ENCODE measurements around the gene AGRP.

AGRP gene

GRCh38 chr16:67468731-67469130 lies 14.6 kb downstream of the AGRP start:
- TF ChIP-seq, protein P1, sequence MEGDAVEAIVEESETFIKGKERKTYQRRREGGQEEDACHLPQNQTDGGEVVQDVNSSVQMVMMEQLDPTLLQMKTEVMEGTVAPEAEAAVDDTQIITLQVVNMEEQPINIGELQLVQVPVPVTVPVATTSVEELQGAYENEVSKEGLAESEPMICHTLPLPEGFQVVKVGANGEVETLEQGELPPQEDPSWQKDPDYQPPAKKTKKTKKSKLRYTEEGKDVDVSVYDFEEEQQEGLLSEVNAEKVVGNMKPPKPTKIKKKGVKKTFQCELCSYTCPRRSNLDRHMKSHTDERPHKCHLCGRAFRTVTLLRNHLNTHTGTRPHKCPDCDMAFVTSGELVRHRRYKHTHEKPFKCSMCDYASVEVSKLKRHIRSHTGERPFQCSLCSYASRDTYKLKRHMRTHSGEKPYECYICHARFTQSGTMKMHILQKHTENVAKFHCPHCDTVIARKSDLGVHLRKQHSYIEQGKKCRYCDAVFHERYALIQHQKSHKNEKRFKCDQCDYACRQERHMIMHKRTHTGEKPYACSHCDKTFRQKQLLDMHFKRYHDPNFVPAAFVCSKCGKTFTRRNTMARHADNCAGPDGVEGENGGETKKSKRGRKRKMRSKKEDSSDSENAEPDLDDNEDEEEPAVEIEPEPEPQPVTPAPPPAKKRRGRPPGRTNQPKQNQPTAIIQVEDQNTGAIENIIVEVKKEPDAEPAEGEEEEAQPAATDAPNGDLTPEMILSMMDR (IDR thresholded peaks at IDR 0.05; ENCODE audit: control extremely low read depth, extremely low read depth, low read depth, missing control alignments), result no peak
- ChIA-PET POLR2A (no interaction called here), CTCF (interaction anchor here (0.7 to 10.4 kb wide), 7 partner anchors 12 to 208 kb away, joined by 3 to 118 read pairs (median 4); partner anchors contain the start of genes AGRP, ATP6V0D1 and LRRC36)
- DNase-seq (ENCODE audit: extremely low spot score), result no peak

DNA sequence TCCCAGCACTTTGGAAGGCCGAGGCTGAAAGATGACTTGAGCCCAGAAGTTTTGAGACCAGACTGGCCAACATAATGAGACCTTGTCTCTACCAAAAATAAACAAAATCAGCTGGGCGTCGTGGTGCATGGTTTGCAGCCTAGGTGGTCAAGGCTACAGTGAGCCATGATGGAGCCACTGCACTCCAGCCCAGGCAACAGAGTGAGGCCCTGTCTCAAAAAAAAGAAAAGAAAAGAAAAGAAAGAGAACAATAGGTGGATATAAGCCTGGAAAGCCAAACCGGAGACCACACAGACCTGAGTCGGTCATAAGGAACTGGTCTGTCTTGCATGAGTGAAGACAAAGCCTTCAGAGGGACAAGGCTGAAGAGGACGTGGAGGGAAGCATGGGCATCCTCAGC lies 16.8 kb downstream of the AGRP start:
- POLR2A ChIA-PET, result no interaction called here
- TF ChIP-seq, protein P1 (IDR thresholded peaks at IDR 0.05; ENCODE audit: control extremely low read depth, extremely low read depth, low read depth, missing control alignments), result no peak
- no peak for DNase-seq (ENCODE audit: extremely low spot score)
- CTCF ChIA-PET, result interaction anchor here (0.7 to 10.4 kb wide), 13 partner anchors 10 to 203 kb away, joined by 3 to 118 read pairs (median 6); partner anchors contain the start of genes AGRP, ATP6V0D1 and HSD11B2

DNA sequence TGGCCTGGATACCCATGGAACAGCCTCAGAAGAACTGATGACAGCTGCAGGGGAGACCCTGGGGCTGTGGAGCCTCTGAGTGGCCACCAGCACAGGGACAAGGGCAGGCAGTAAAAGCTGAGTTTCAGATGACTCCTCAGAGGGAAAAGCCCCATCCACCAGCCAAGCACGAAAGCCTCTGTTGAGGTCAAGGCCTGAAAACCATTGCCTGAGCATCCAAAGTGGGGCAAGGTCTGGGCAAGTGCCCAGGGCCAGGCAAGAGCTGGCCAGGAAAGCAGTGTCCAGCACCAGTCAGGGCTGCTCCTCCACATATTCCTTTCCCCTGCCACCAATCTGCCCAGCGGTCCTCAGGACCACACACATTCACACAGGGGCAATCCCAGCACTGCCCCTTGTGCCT lies 18.8 kb downstream of the AGRP start:
- ChIA-PET CTCF (interaction anchor here (0.8 to 10.4 kb wide), 11 partner anchors 10 to 204 kb away, joined by 3 to 118 read pairs (median 4); partner anchors contain the start of genes AGRP and ATP6V0D1), POLR2A (no interaction called here)
- TF ChIP-seq, protein P1 (IDR thresholded peaks at IDR 0.05; ENCODE audit: control extremely low read depth, extremely low read depth, low read depth, missing control alignments), result no peak
- no peak for DNase-seq (ENCODE audit: extremely low spot score)

DNA sequence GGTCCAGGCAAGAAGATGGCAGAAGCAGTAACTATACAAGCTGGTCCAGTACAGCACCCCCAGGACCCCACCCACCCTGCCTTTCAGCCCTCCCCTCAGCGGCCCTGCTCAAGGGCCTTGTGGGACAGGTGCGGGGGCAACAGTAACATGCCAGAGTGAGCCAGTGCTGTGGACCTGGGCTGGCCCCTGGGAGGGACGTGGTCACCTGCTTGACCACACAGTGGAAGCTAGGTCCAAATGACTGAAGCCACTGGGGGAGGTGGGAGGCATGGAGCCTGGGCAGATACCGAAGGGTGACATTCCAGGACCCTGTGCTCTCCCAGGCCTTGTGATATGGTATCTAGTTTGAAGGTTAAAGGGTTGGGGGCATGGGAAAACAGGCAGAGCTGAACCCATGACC lies 19.7 kb downstream of the AGRP start:
- DNase-seq (ENCODE audit: extremely low spot score), result no peak
- ChIA-PET CTCF (interaction anchor here (0.6 to 10.4 kb wide), 10 partner anchors 11 to 510 kb away, joined by 3 to 118 read pairs (median 4); partner anchors contain the start of genes AGRP and ATP6V0D1), POLR2A (no interaction called here)
- TF ChIP-seq, protein P1 (IDR thresholded peaks at IDR 0.05; ENCODE audit: control extremely low read depth, extremely low read depth, low read depth, missing control alignments), result no peak

- ChIA-PET CTCF (interaction anchor here (1.3 to 10.4 kb wide), 5 partner anchors 16 to 202 kb away, joined by 4 to 118 read pairs (median 15); partner anchors contain the start of genes AGRP and ATP6V0D1), POLR2A (no interaction called here)
- DNase-seq (ENCODE audit: extremely low spot score), result no peak
- TF ChIP-seq, protein P1 (IDR thresholded peaks at IDR 0.05; ENCODE audit: control extremely low read depth, extremely low read depth, low read depth, missing control alignments), result no peak
Observed at GRCh38 chr16:67463059-67463458, 20.3 kb downstream of the AGRP start.

- POLR2A ChIA-PET, result no interaction called here
- no peak for DNase-seq (ENCODE audit: extremely low spot score)
- CTCF ChIA-PET, result interaction anchor here (1.0 to 10.4 kb wide), 6 partner anchors 8 to 218 kb away, joined by 3 to 118 read pairs (median 10); partner anchors contain the start of genes AGRP and ATP6V0D1
- TF ChIP-seq, protein P1 (IDR thresholded peaks at IDR 0.05; ENCODE audit: control extremely low read depth, extremely low read depth, low read depth, missing control alignments), result no peak
Observed at GRCh38 chr16:67462279-67462655, 21.1 kb downstream of the AGRP start.

Data from GM10248 (cell line).